Type B pancreatic cell (in vitro differentiated cells): ENCODE data around the gene SLC37A3. TPM values are rescaled to one million over a fixed set of nuclear protein-coding genes. Genes with fewer than 3 reads are reported as not detected.

Experiments used
- DNase-seq: peaks from one replicate; pipeline ENCODE4 v3.0.0; 2021; ENCODE audit warnings: mixed read lengths; ENCODE audit not compliant: unreplicated experiment; ENCODE audit errors: extremely low spot score
- H3K27ac Mint-ChIP-seq: 2 replicates; pipeline ENCODE4 v1.8.0; 2021; ENCODE audit warnings: mild to moderate bottlenecking, mixed read lengths
- H3K27me3 Mint-ChIP-seq: 2 replicates; pipeline ENCODE4 v1.8.0; 2021; ENCODE audit warnings: mixed read lengths
- H3K36me3 Mint-ChIP-seq: 2 replicates; pipeline ENCODE4 v1.8.0; 2021; ENCODE audit warnings: mixed read lengths
- H3K4me1 Mint-ChIP-seq: one replicate; pipeline ENCODE4 v1.8.0; 2021; ENCODE audit warnings: mixed read lengths; ENCODE audit not compliant: unreplicated experiment
- H3K4me3 Mint-ChIP-seq: 2 replicates; pipeline ENCODE4 v1.8.0; 2021; ENCODE audit warnings: mild to moderate bottlenecking, mixed read lengths
- H3K9me3 Mint-ChIP-seq: 2 replicates; pipeline ENCODE4 v1.8.0; 2021; ENCODE audit warnings: mixed read lengths
- CTCF ChIP-seq: fragments of 200-600 bp; sonication (generic); conservative IDR thresholded peaks from 2 replicates; pipeline ENCODE4 v1.5.0; 2021; ENCODE audit warnings: antibody characterized with exemption, mild to moderate bottlenecking
- total RNA-seq: library from RNA; stranded (reverse); gene quantifications from 2 replicates; pipeline ENCODE4 v1.2.1, GENCODE V29; 2021; ENCODE audit warnings: low replicate concordance

Gene SLC37A3
- total RNA-seq, 1 donor from 2014 or later: 53.2 TPM

GRCh38 chr7:140389445-140389844, 8.9 kb downstream of the SLC37A3 start:
- H3K27me3 Mint-ChIP-seq: no peaks in the 10 kb centered on the region
- H3K4me3 Mint-ChIP-seq: peak overlapping the region; percentile 46
- H3K9me3 Mint-ChIP-seq: no peaks in the 10 kb centered on the region
- DNase-seq: no peak
- peak overlapping the region; percentile 78 for H3K27ac Mint-ChIP-seq
- no peaks in the 10 kb centered on the region for H3K36me3 Mint-ChIP-seq
- no peak for TF ChIP-seq CTCF
- peaks cover 4% of the 10 kb centered on the region for H3K4me1 Mint-ChIP-seq

DNA sequence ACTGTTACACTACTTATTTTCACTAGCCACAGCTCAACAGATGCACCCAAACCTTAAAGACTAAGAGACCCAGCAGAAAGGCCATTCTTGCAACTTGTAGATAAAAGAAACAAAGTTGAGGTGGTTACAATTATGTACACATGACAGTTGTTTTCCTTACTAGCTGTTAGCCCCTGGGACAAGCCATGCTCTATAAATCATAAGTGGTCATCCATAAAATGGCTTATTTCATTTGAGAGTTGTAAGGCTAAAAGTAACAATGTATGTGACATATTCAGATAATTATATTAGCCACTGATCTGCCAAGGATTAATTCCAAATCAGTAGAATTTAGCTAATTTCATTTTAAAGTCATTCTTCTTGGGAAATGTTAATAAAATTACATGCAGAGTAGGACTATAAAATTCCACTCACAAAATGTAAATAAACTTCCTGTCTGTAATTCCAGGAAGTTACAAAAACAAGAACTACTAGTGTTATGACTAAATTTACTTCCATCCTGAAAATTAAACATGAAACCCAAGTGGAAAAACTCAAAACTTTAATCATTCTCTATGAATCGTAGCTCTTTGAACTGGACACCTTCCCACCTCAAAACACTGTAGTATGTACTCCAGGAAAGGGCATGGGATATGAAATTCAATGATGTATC, 13.3 kb downstream of the SLC37A3 start:
- Mint-ChIP-seq H3K9me3 (no peaks in the 10 kb centered on the region), H3K27ac (no peak overlapping the region), H3K27me3 (no peaks in the 10 kb centered on the region), H3K4me3 (no peak overlapping the region), H3K4me1 (peaks cover 4% of the 10 kb centered on the region), H3K36me3 (peaks cover 13% of the 10 kb centered on the region)
- no peak for DNase-seq
- TF ChIP-seq CTCF: no peak

DNA sequence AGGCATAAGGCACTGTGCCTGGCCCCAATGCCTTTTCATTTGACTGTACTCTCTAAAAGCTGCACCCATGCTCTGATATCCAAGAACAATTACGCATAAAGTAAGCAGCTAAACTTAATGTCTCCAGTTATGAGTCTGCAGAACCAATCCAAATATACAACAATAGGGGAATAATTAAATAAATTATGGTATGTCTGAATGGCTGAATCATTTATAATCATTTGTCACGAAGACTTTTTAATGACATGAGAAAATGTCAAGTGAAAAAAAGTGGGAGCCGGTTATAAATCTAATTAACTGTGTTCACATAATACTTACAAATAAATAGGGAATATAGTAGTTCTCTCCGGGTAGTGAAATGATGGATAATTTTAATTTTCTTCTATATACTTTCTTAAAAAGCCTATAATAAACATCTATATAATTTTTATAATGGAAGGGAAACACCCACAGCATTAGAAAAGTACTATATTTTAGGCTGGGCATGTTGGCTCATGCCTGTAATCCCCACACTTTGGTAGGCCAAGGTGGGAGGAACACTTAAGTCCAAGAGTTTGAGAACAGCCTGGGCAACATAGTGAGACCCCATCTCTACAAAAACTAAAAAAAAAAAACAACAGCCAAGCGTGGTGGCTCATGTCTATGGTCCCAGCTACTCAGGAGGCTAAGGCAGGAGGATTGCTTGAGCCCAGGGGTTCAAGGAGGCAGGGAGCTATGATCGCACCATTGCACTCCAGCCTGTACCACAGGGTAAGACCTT, 14.2 kb downstream of the SLC37A3 start:
- no peak overlapping the region for H3K27ac Mint-ChIP-seq
- TF ChIP-seq CTCF: no peak

GRCh38 chr7:140375892-140376730, 22.2 kb downstream of the SLC37A3 start:
- Mint-ChIP-seq H3K4me3 (no peak overlapping the region), H3K4me1 (no peaks in the 10 kb centered on the region), H3K36me3 (peaks cover 14% of the 10 kb centered on the region), H3K27ac (no peak overlapping the region), H3K9me3 (no peaks in the 10 kb centered on the region), H3K27me3 (no peaks in the 10 kb centered on the region)
- DNase-seq: no peak
- TF ChIP-seq CTCF: no peak

More for the DNA sequence above, 14.2 kb downstream of the SLC37A3 start:
- no peaks in the 10 kb centered on the region for H3K27me3 Mint-ChIP-seq
- DNase-seq: no peak
- peaks cover 4% of the 10 kb centered on the region for H3K4me1 Mint-ChIP-seq
- no peak overlapping the region for H3K4me3 Mint-ChIP-seq
- no peaks in the 10 kb centered on the region for H3K9me3 Mint-ChIP-seq
- H3K36me3 Mint-ChIP-seq: peaks cover 15% of the 10 kb centered on the region

GRCh38 chr7:140375323-140375722, 23.0 kb downstream of the SLC37A3 start:
- Mint-ChIP-seq H3K27ac (no peak overlapping the region), H3K36me3 (peaks cover 17% of the 10 kb centered on the region), H3K4me1 (no peaks in the 10 kb centered on the region), H3K27me3 (no peaks in the 10 kb centered on the region), H3K9me3 (no peaks in the 10 kb centered on the region), H3K4me3 (no peak overlapping the region)
- TF ChIP-seq CTCF: no peak
- DNase-seq: no peak
